ENCODE results near the gene RANBP3.
A peak's percentile ranks its signal among the peaks of the same experiment; 100 is the strongest.
"Not testable (repeated sequence)": the region's sequence is repeated elsewhere in the genome, so short reads cannot be mapped to it uniquely, and the experiment has no call there.

The RANBP3 gene

GRCh38 chr19:5889288-5889971, 88.5 kb downstream of the RANBP3 start:
- CTCF ChIA-PET: interaction anchor here (0.6 to 2.2 kb wide), 2 partner anchors 83 to 85 kb away, joined by 4 to 9 read pairs; no protein-coding TSS in a partner anchor
- TF ChIP-seq CTCF (conservative IDR thresholded peaks at IDR 0.05; ENCODE audit: low read depth): no peak
- no peak for DNase-seq (ENCODE audit: low spot score)
- no peak overlapping the region for H3K27ac ChIP-seq
- POLR2A ChIA-PET (ENCODE audit: low non-redundant PET): no interaction called here

GRCh38 chr19:5884065-5884811, 93.7 kb downstream of the RANBP3 start:
- ChIA-PET POLR2A (ENCODE audit: low non-redundant PET) (interaction anchor here (0.8 kb wide), 1 partner anchor 12 kb away, joined by 5 read pairs; no protein-coding TSS in a partner anchor), CTCF (interaction anchor here (0.7 to 0.8 kb wide), 2 partner anchors 26 to 78 kb away, joined by 4 to 5 read pairs; no protein-coding TSS in a partner anchor)
- not testable (repeated sequence) for DNase-seq (ENCODE audit: low spot score); H3K27ac ChIP-seq

- CTCF ChIA-PET; POLR2A ChIA-PET (ENCODE audit: low non-redundant PET): not testable (repeated sequence)
These were observed 94.6 kb downstream of the RANBP3 start for GRCh38 chr19:5883157-5883873.

GRCh38 chr19:5882421-5882968, 95.4 kb downstream of the RANBP3 start:
- H3K27ac ChIP-seq: no peak overlapping the region
- ChIA-PET POLR2A (ENCODE audit: low non-redundant PET) (no interaction called here), CTCF (interaction anchor here (0.7 kb wide), 1 partner anchor 89 kb away, joined by 5 read pairs; no protein-coding TSS in a partner anchor)
- no peak for DNase-seq (ENCODE audit: low spot score)
- no peak for TF ChIP-seq CTCF (conservative IDR thresholded peaks at IDR 0.05; ENCODE audit: low read depth)

More at GRCh38 chr19:5883157-5883873, 94.6 kb downstream of the RANBP3 start:
- not testable (repeated sequence) for DNase-seq (ENCODE audit: low spot score); H3K27ac ChIP-seq

GRCh38 chr19:5881543-5882299, 96.2 kb downstream of the RANBP3 start:
- ChIA-PET CTCF (no interaction called here), POLR2A (ENCODE audit: low non-redundant PET) (interaction anchor here (0.6 kb wide), 1 partner anchor 20 kb away, joined by 3 read pairs; no protein-coding TSS in a partner anchor)
- no peak for DNase-seq (ENCODE audit: low spot score)
- TF ChIP-seq CTCF (conservative IDR thresholded peaks at IDR 0.05; ENCODE audit: low read depth): no peak
- H3K27ac ChIP-seq: no peak overlapping the region

- CTCF ChIA-PET: interaction anchor here (1.0 kb wide), 1 partner anchor 9 kb away, joined by 4 read pairs; no protein-coding TSS in a partner anchor
- POLR2A ChIA-PET (ENCODE audit: low non-redundant PET): no interaction called here
- DNase-seq (ENCODE audit: low spot score): peak; percentile 53
- H3K27ac ChIP-seq: no peak overlapping the region
- no peak for TF ChIP-seq CTCF (conservative IDR thresholded peaks at IDR 0.05; ENCODE audit: low read depth)
These were observed 97.3 kb downstream of the RANBP3 start for GRCh38 chr19:5880604-5881078.
